Bone marrow (tissue), 2 donors: Measurements from ENCODE around the gene ZNF598.

ENCODE experiments used
- DNase-seq, 2 donors: peaks; one replicate each; lab custom pipeline; 2025; lab: John Stamatoyannopoulos, UW

The ZNF598 gene

GRCh38 chr16:2009791-2010510 is at the start of gene ZNF598:
Gene ZNF598, minus strand, starts transcription at chr16:2009821.
- DNase-seq, result peak in 1 of 2 donors; percentile 34

- no peak for DNase-seq
Measured at GRCh38 chr16:2058872-2059271, 49.3 kb upstream of the ZNF598 start.

- DNase-seq, result no peak
Measured at GRCh38 chr16:2058420-2058819, 48.8 kb upstream of the ZNF598 start.

GRCh38 chr16:2057438-2057837 is 47.8 kb upstream of the ZNF598 start:
- no peak for DNase-seq

GRCh38 chr16:2056681-2057407 is 47.2 kb upstream of the ZNF598 start:
- no peak for DNase-seq

- no peak for DNase-seq
Measured at GRCh38 chr16:2056077-2056476, 46.5 kb upstream of the ZNF598 start.

GRCh38 chr16:2054543-2055245 is 45.1 kb upstream of the ZNF598 start:
- DNase-seq, result no peak

GRCh38 chr16:2053897-2054296 is 44.3 kb upstream of the ZNF598 start:
- DNase-seq, result no peak

- DNase-seq, result no peak
Measured at GRCh38 chr16:2053211-2053610, 43.6 kb upstream of the ZNF598 start.

GRCh38 chr16:2048116-2048543 is 38.5 kb upstream of the ZNF598 start:
- DNase-seq, result no peak

GRCh38 chr16:2047330-2048115 is 37.9 kb upstream of the ZNF598 start, which contains the start of the genes NTHL1 and TSC2:
Gene NTHL1, minus strand, starts transcription at chr16:2047834. Its CDS starts 11 bp downstream, at chr16:2047823.
Gene TSC2, plus strand, starts transcription at chr16:2047985. Its CDS starts 631 bp downstream, at chr16:2048616.
- peak; percentile 78 to 85 for DNase-seq

- no peak for DNase-seq
Measured at GRCh38 chr16:2046893-2047329, 37.3 kb upstream of the ZNF598 start.

GRCh38 chr16:2045965-2046892 is 36.6 kb upstream of the ZNF598 start:
- no peak for DNase-seq

GRCh38 chr16:2044541-2044940 is 34.9 kb upstream of the ZNF598 start:
- no peak for DNase-seq

GRCh38 chr16:2043667-2044451 is 34.2 kb upstream of the ZNF598 start:
- DNase-seq, result no peak

GRCh38 chr16:2042986-2043666 is 33.5 kb upstream of the ZNF598 start:
- DNase-seq, result no peak

- no peak for DNase-seq
Measured at GRCh38 chr16:2042171-2042985, 32.8 kb upstream of the ZNF598 start.

- no peak for DNase-seq
Measured at GRCh38 chr16:2040787-2041522, 31.3 kb upstream of the ZNF598 start.
